GM10266 (cell line): Measurements from ENCODE around the gene CFAP46.

ENCODE experiments used
- DNase-seq: peaks from one replicate; pipeline ENCODE4 v3.0.0; 2012; ENCODE audit errors: extremely low spot score
- CTCF ChIP-seq: IDR thresholded peaks from 2 replicates; pipeline ENCODE4 v1.5.1; 2012; ENCODE audit warnings: mild to moderate bottlenecking, low read depth; ENCODE audit not compliant: control insufficient read depth, insufficient read depth; ENCODE audit errors: missing control alignments

CFAP46 gene

GRCh38 chr10:132876131-132876860 is 66.1 kb downstream of the CFAP46 start:
- DNase-seq = no peak
- TF ChIP-seq CTCF = no peak

GRCh38 chr10:132875435-132875834 is 66.9 kb downstream of the CFAP46 start:
- TF ChIP-seq CTCF = no peak
- no peak for DNase-seq

GRCh38 chr10:132873395-132873794 is 69.0 kb downstream of the CFAP46 start:
- no peak for DNase-seq
- TF ChIP-seq CTCF = no peak

GRCh38 chr10:132872658-132873057 is 69.7 kb downstream of the CFAP46 start:
- TF ChIP-seq CTCF = no peak
- DNase-seq = no peak

GRCh38 chr10:132870426-132870825 is 71.9 kb downstream of the CFAP46 start:
- DNase-seq = no peak
- TF ChIP-seq CTCF = no peak

- DNase-seq = no peak
- TF ChIP-seq CTCF = no peak
These were observed 72.7 kb downstream of the CFAP46 start for GRCh38 chr10:132869621-132870020.

GRCh38 chr10:132868995-132869394 is 73.4 kb downstream of the CFAP46 start:
- TF ChIP-seq CTCF = no peak
- no peak for DNase-seq
